ENCODE measurements around the gene TSFM. TPM values are rescaled to one million over a fixed set of nuclear protein-coding genes. Genes with fewer than 3 reads are reported as not detected.

The TSFM gene
- total and polyA plus RNA-seq, 2 of the 13 experiments (the other 11 are each of a cell fraction or from before 2014, with no cell fraction given) = 29.8 to 68.3 TPM

GRCh38 chr12:57823131-57823907 is 40.7 kb downstream of the TSFM start (continued):
- TF ChIP-seq IRF9 (CRISPR knock-in tag; IDR thresholded peaks at IDR 0.05; ENCODE audit: borderline replicate concordance) (no peak), KMT2A (CRISPR knock-in tag; IDR thresholded peaks at IDR 0.05) (no peak), REPIN1 (CRISPR knock-in tag; IDR thresholded peaks at IDR 0.05; ENCODE audit: borderline replicate concordance, low read depth) (no peak)

DNA sequence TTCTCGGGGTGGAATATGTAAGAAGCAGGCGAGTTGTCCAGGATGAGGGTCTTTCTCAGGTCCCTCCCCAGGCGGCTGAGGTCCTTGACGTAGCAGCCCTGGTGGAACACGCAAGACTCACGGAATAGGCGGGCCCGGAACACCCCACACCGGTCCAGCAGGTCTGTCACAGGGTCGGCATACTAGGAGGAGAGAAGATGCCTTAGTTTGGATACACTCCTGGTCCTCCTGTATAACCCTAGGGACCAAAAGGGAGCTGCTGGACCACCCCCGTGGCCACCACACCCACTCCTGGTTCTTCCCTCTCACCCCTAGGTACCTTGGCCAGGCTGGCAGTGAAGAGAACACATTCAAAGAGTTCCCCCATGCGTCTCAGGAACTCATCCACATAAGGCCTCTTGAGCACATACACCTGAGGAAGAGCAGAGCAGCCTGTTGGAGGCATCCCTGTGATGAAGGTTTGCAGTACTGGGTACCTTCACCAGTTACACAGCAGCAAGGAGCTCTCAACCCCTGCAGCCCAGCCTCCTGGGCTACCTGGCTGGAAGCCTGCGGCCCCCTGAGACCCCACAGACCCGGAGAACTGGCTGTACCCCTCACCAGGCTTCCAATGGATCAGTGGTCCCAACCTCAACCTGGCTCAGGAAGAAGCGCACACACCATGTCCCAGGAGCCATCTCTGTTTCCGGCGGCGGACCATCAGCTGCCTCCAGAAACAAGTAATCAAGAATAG is 41.5 kb downstream of the TSFM start:
- ATAC-seq (no peak), FAIRE-seq (no peak), DNase-seq (ENCODE audit: low spot score) (no peak)
- Histone ChIP-seq H3K36me3 (replicated peaks in 1 of 2; ENCODE audit: control insufficient read depth in 1 of 2, insufficient read depth in 2 of 2, low read length in 2 of 2) (peaks cover 41 to 66% of the 10 kb centered on the region in 2 experiments), H2AFZ (ENCODE audit: low read length) (no peak overlapping the region), H3K79me2 (ENCODE audit: insufficient read depth, low read length) (peaks cover under 1% of the 10 kb centered on the region), H3K27ac (ENCODE audit: extremely low read length, insufficient read depth, low read length) (no peak overlapping the region), H3K4me3 (replicated peaks in 1 of 3; ENCODE audit: insufficient read depth in 1 of 3, low read depth in 2 of 3, low read length in 3 of 3) (no peak overlapping the region), H3K9ac (ENCODE audit: insufficient read depth, low read depth, low read length) (no peak overlapping the region), H3K4me1 (ENCODE audit: insufficient read depth, low read length) (peaks cover 28% of the 10 kb centered on the region), H4K20me1 (ENCODE audit: insufficient read depth, low read length) (peaks cover 21% of the 10 kb centered on the region), H3K9me3 (ENCODE audit: low read length) (no peaks in the 10 kb centered on the region), H3K4me2 (ENCODE audit: low read depth, low read length) (no peak overlapping the region), H3K27me3 (ENCODE audit: control insufficient read depth in 1 of 2, insufficient read depth in 2 of 2, low read length in 2 of 2) (no peaks in the 10 kb centered on the region)
- ChIA-PET POLR2A (no interaction called here), CTCF (ENCODE audit: low intra/inter-chr PET ratio, low total read pairs) (no interaction called here)
- 98% methylated on average over 17 of the region's 18 CpGs for WGBS (ENCODE audit: low lambda C conversion rate)
- TF ChIP-seq PCBP2 (optimal IDR thresholded peaks at IDR 0.05; ENCODE audit: low read depth, low read length, poor library complexity, severe bottlenecking) = no peak
- no peak for TF ChIP-seq POLR2G (IDR thresholded peaks at IDR 0.05; ENCODE audit: low read depth, low read length)
- no peak for TF ChIP-seq ZSCAN30 (CRISPR knock-in tag; IDR thresholded peaks at IDR 0.05)
- TF ChIP-seq TBX3 (IDR thresholded peaks at IDR 0.05; ENCODE audit: borderline replicate concordance) = no peak
- TF ChIP-seq ZFY (CRISPR knock-in tag; IDR thresholded peaks at IDR 0.05) = no peak
- TF ChIP-seq NCOA2 (CRISPR knock-in tag; IDR thresholded peaks at IDR 0.05) = no peak
- no peak for TF ChIP-seq NR2F1 (CRISPR knock-in tag; IDR thresholded peaks at IDR 0.05)
- TF ChIP-seq ZNF503 (CRISPR knock-in tag; IDR thresholded peaks at IDR 0.05) = no peak
- in situ Hi-C loops (cut with HindIII; ENCODE audit: extremely low pct_ligation_motif_present, low pct_unique_long_range_greater_than_20kb) (no loop called here), intact Hi-C loops (cut with micrococcal nuclease; ENCODE audit: unreplicated experiment) (no loop called here)
- no TSS peak for BruUV-seq (replicated peaks)
